Stomach (tissue), 9 donors: Measurements from ENCODE around the gene MCC. TPM values are rescaled to one million over a fixed set of nuclear protein-coding genes. Genes with fewer than 3 reads are reported as not detected.
A peak's percentile ranks its signal among the peaks of the same experiment; 100 is the strongest.

Source experiments
- DNase-seq, 2 donors: peaks; one replicate each; pipeline versions ENCODE4 v3.0.0 to v3.0.0-alpha.2; 2013 to 2019
- H3K27ac ChIP-seq, 5 donors: fragments of 200-600 bp in 4 of 5; sonication (generic) in 4 of 5; one replicate each; pipeline ENCODE4 v1.5.1; 2013 to 2019; ENCODE audit warnings: mild to moderate bottlenecking in 1 of 5, moderate library complexity in 1 of 5
- H3K27me3 ChIP-seq, 3 donors: fragments of 200-600 bp; sonication (generic); one replicate each; pipeline ENCODE4 v1.5.1; 2017 to 2019; ENCODE audit warnings: mixed run types in 1 of 3
- H3K36me3 ChIP-seq, 4 donors: fragments of 200-600 bp; sonication (generic); 1 replicate in 3 of 4; 2 replicates in 1 of 4; pipeline ENCODE4 v1.5.1; 2016 to 2019
- H3K4me1 ChIP-seq, 4 donors: fragments of 200-600 bp; sonication (generic); one replicate each; pipeline ENCODE4 v1.5.1; 2016 to 2019
- H3K4me3 ChIP-seq, 4 donors: fragments of 200-600 bp; sonication (generic) in 3 of 4; one replicate each; pipeline ENCODE4 v1.5.1; 2016 to 2019; ENCODE audit warnings: mild to moderate bottlenecking in 1 of 4
- H3K9me3 ChIP-seq, 4 donors: fragments of 200-600 bp; sonication (generic); one replicate each; pipeline ENCODE4 v1.5.1; 2016 to 2019
- EP300 ChIP-seq: sonication (generic); formaldehyde crosslinking; IDR thresholded peaks from one replicate; pipeline ENCODE4 v1.6.1; 2017; ENCODE audit warnings: antibody characterized with exemption
- POLR2A ChIP-seq, 4 donors: fragments of 450-650 bp; IDR thresholded peaks; one replicate each; pipeline ENCODE4 v1.6.1; 2016; ENCODE audit warnings: antibody characterized with exemption in 4 of 4, control low read depth in 2 of 4, mild to moderate bottlenecking in 1 of 4, moderate library complexity in 1 of 4
- POLR2AphosphoS5 ChIP-seq, 3 donors: sonication (generic); formaldehyde crosslinking; IDR thresholded peaks; one replicate each; pipeline ENCODE4 v1.6.1; 2016; ENCODE audit warnings: antibody characterized with exemption in 3 of 3
- WGBS, 5 donors: extraction: QIAGEN DNeasy Blood & Tissue Kit in 3 of 5; methylation state at CpG; one replicate each; pipeline versions ENCODE4 v1.1.5 to v1.1.7; 2013 to 2018; 5-methylcytosine and 5-hydroxymethylcytosine counted together
- intact Hi-C: fragments of 100-400 bp; cut with DNase I; formaldehyde crosslinking; loops from one replicate; pipeline ENCODE4 v1.15.1; 2023; ENCODE audit warnings: low total_unique reads
- polyA plus RNA-seq, 3 donors: library from polyadenylated mRNA; stranded (reverse); fragments of 200-250 nt; gene quantifications; one replicate each; pipeline ENCODE4 v1.2.3, GENCODE V29; 2013
- total RNA-seq, 5 donors: library from RNA; depleted of rRNA; stranded (reverse); fragments of >200 nt; gene quantifications; one replicate each; pipeline versions ENCODE4 v1.1.0 to v1.2.3, GENCODE V29; 2014 to 2016
- TF ChIP-seq, protein P1 (sequence below), 7 experiments: fragments of 450-650 bp in 4 of 7; fragments of 200-600 bp in 3 of 7; sonication (generic) in 3 of 7; IDR thresholded peaks; one replicate each; pipeline ENCODE4 v1.5.1; 2016 to 2019; ENCODE audit warnings: antibody characterized with exemption in 7 of 7, control low read depth in 2 of 7, mild to moderate bottlenecking in 1 of 7
- donor health status: healthy with polysubstance abuse.
- donor health status: Bipolar disorder and iron deficiency.
- donor health status: healthy.

Gene MCC
- total and polyA plus RNA-seq, 8 donors: 3.8 to 35.1 (median 8.9) TPM

- intact Hi-C loops: no loop called here
- no peak for DNase-seq
- 88 to 97% (median 92%) methylated on average over 4 of the region's 4 CpGs for WGBS, 5 donors
- no peak overlapping the region for H3K4me3 ChIP-seq
- no peaks in the 10 kb centered on the region for H3K9me3 ChIP-seq
- no peak overlapping the region for H3K27ac ChIP-seq
- no peaks in the 10 kb centered on the region for H3K36me3 ChIP-seq
- peaks cover 0 to 35% (median 9%) of the 10 kb centered on the region in 4 donors for H3K4me1 ChIP-seq
- no peaks in the 10 kb centered on the region for H3K27me3 ChIP-seq
- TF ChIP-seq, protein P1, sequence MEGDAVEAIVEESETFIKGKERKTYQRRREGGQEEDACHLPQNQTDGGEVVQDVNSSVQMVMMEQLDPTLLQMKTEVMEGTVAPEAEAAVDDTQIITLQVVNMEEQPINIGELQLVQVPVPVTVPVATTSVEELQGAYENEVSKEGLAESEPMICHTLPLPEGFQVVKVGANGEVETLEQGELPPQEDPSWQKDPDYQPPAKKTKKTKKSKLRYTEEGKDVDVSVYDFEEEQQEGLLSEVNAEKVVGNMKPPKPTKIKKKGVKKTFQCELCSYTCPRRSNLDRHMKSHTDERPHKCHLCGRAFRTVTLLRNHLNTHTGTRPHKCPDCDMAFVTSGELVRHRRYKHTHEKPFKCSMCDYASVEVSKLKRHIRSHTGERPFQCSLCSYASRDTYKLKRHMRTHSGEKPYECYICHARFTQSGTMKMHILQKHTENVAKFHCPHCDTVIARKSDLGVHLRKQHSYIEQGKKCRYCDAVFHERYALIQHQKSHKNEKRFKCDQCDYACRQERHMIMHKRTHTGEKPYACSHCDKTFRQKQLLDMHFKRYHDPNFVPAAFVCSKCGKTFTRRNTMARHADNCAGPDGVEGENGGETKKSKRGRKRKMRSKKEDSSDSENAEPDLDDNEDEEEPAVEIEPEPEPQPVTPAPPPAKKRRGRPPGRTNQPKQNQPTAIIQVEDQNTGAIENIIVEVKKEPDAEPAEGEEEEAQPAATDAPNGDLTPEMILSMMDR (IDR thresholded peaks at IDR 0.05): no peak
- TF ChIP-seq POLR2A (IDR thresholded peaks at IDR 0.05): no peak
- no peak for TF ChIP-seq EP300
- TF ChIP-seq POLR2AphosphoS5 (IDR thresholded peaks at IDR 0.05): no peak
These were observed 252.4 kb downstream of the MCC start for GRCh38 chr5:113235884-113236283.

GRCh38 chr5:113234546-113234945, 253.7 kb downstream of the MCC start:
- TF ChIP-seq EP300 (no peak), POLR2A (IDR thresholded peaks at IDR 0.05) (no peak), POLR2AphosphoS5 (IDR thresholded peaks at IDR 0.05) (no peak)
- TF ChIP-seq, protein P1 (IDR thresholded peaks at IDR 0.05): no peak
- H3K9me3 ChIP-seq: no peaks in the 10 kb centered on the region
- H3K4me1 ChIP-seq: peaks cover 0 to 40% (median 9%) of the 10 kb centered on the region in 4 donors
- 60 to 95% (median 81%) methylated on average over 1 of the region's 1 CpG for WGBS, 5 donors
- H3K4me3 ChIP-seq: no peak overlapping the region
- H3K36me3 ChIP-seq: no peaks in the 10 kb centered on the region
- intact Hi-C loops: no loop called here
- DNase-seq: no peak
- H3K27me3 ChIP-seq: no peaks in the 10 kb centered on the region
- H3K27ac ChIP-seq: no peak overlapping the region

DNA sequence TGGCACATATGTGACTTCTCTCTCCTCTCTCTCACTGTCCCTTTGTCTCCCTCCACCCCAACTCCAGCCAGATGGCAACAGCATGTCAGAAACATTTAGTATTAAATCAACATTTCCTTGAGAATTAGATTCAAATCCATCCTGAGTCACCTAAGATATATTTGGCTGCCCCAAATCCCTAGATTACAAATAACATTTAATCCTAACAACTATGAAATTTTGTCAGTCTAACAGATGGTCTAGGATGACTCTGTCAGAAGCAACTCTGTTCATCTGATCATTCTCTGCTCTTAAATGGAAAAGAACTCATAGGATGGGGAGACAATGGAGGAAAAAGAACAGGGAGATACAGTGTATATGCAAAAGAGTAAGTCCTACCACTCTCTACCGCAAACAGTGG, 254.6 kb downstream of the MCC start:
- Histone ChIP-seq H3K4me3 (no peak overlapping the region), H3K36me3 (no peaks in the 10 kb centered on the region), H3K27ac (no peak overlapping the region), H3K27me3 (no peaks in the 10 kb centered on the region), H3K4me1 (peaks cover 0 to 40% (median 9%) of the 10 kb centered on the region in 4 donors), H3K9me3 (no peaks in the 10 kb centered on the region)
- WGBS, 5 donors: 84 to 90% (median 88%) methylated on average over 1 of the region's 1 CpG
- DNase-seq: no peak
- intact Hi-C loops: no loop called here
- no peak for TF ChIP-seq POLR2AphosphoS5 (IDR thresholded peaks at IDR 0.05)

GRCh38 chr5:113232667-113233066, 255.6 kb downstream of the MCC start:
- Histone ChIP-seq H3K27ac (no peak overlapping the region), H3K27me3 (no peaks in the 10 kb centered on the region), H3K4me3 (no peak overlapping the region), H3K36me3 (no peaks in the 10 kb centered on the region), H3K4me1 (peaks cover 0 to 36% (median 9%) of the 10 kb centered on the region in 4 donors), H3K9me3 (no peaks in the 10 kb centered on the region)
- peak in 1 of 2 donors; percentile 26 for DNase-seq
- 48 to 64% (median 57%) methylated on average over 2 of the region's 2 CpGs for WGBS, 5 donors
- intact Hi-C loops: no loop called here
- TF ChIP-seq POLR2AphosphoS5 (IDR thresholded peaks at IDR 0.05): no peak
- TF ChIP-seq, protein P1 (IDR thresholded peaks at IDR 0.05): no peak
- TF ChIP-seq EP300: no peak
- no peak for TF ChIP-seq POLR2A (IDR thresholded peaks at IDR 0.05)

- Histone ChIP-seq H3K4me3 (no peak overlapping the region), H3K27ac (no peak overlapping the region), H3K9me3 (no peaks in the 10 kb centered on the region), H3K36me3 (no peaks in the 10 kb centered on the region), H3K27me3 (no peaks in the 10 kb centered on the region), H3K4me1 (peaks cover 0 to 34% (median 9%) of the 10 kb centered on the region in 4 donors)
- no peak for DNase-seq
- WGBS, 5 donors: 46 to 63% (median 57%) methylated on average over 2 of the region's 2 CpGs
- TF ChIP-seq POLR2AphosphoS5 (IDR thresholded peaks at IDR 0.05) (no peak), EP300 (no peak)
- TF ChIP-seq, protein P1 (IDR thresholded peaks at IDR 0.05): no peak
- intact Hi-C loops: no loop called here
These were observed 256.0 kb downstream of the MCC start for GRCh38 chr5:113232221-113232620.
